ENCODE data around the gene RARG. TPM values are rescaled to one million over a fixed set of nuclear protein-coding genes. Genes with fewer than 3 reads are reported as not detected.
A peak's percentile ranks its signal among the peaks of the same experiment; 100 is the strongest.

Gene RARG
- total and polyA plus RNA-seq, 2 of the 4 experiments (the other 2 are of a cell fraction) = 7.9 to 30.9 TPM

- ChIA-PET POLR2A (ENCODE audit: unreplicated experiment) (no interaction called here), CTCF (interaction anchor here (1.0 to 1.7 kb wide), 4 partner anchors 8 to 124 kb away, joined by 3 to 5 read pairs (median 4); no protein-coding TSS in a partner anchor)
- no peak overlapping the region for H3K9ac ChIP-seq (ENCODE audit: low read depth, low read length)
- dilution Hi-C loops (cut with HindIII; ENCODE audit: low sequenced_read_pairs, unreplicated experiment) (no loop called here), intact Hi-C loops (cut with micrococcal nuclease) (loop anchor here (1.0 kb wide), 2 partner anchors 31 to 124 kb away; no protein-coding TSS in a partner anchor), in situ Hi-C loops (cut with MboI; ENCODE audit: low sequenced_read_pairs) (no loop called here)
- peaks cover 3 to 25% of the 10 kb centered on the region in 2 experiments; a peak in 2 of 4 replicates for H3K79me1 ChIP-seq (ENCODE audit: low read depth in 1 of 2, low read length in 2 of 2)
- H2AFZ ChIP-seq (replicated peaks; ENCODE audit: low read length, poor library complexity) = peak overlapping the region; percentile 65
- H3K18ac ChIP-seq (ENCODE audit: low read depth, low read length) = no peak overlapping the region
- TF ChIP-seq CTCF (conservative IDR thresholded peaks at IDR 0.05; ENCODE audit: low read depth, low read length) (peak; percentile 70), RCOR1 (IDR thresholded peaks at IDR 0.05; ENCODE audit: insufficient replicate concordance, low read length) (no peak), SMC3 (IDR thresholded peaks at IDR 0.05; ENCODE audit: low read depth, low read length) (peak; percentile 69), RFX5 (IDR thresholded peaks at IDR 0.05; ENCODE audit: low read depth, low read length) (no peak), RAD21 (IDR thresholded peaks at IDR 0.05; ENCODE audit: low read length) (peak; percentile 59)
- no peak overlapping the region for H2BK120ac ChIP-seq (ENCODE audit: low read depth, low read length)
- DNase-seq (peak; percentile 59), ATAC-seq (ENCODE audit: low read depth) (peak; percentile 90)
- no peaks in the 10 kb centered on the region; the same call in 1 of the 2 replicates for H3K4me1 ChIP-seq (ENCODE audit: control insufficient read depth, insufficient read depth, low read length)
- no peak overlapping the region for H2BK20ac ChIP-seq (ENCODE audit: low read depth, low read length)
- no peak overlapping the region for H3K4ac ChIP-seq (ENCODE audit: low read depth, low read length)
- peaks cover 37% of the 10 kb centered on the region for H3K36me3 ChIP-seq (ENCODE audit: control insufficient read depth, insufficient read depth, low read length)
- H3K23ac ChIP-seq (ENCODE audit: low read depth, low read length) = no peak overlapping the region
- peaks cover 14% of the 10 kb centered on the region for H3K9me1 ChIP-seq (ENCODE audit: insufficient read depth, low read length)
- H3K9me3 ChIP-seq (ENCODE audit: control insufficient read depth, insufficient read depth, low read length) = no peaks in the 10 kb centered on the region
- 36% methylated on average over 8 of the region's 14 CpGs; no CpG with 5 or more reads in 1 of the 2 experiments for WGBS, 2 experiments (ENCODE audit: extremely low coverage in 2 of 2, insufficient read length in 1 of 2)
- no peak overlapping the region for H3K14ac ChIP-seq (replicated peaks; ENCODE audit: low read depth, low read length)
- no peak overlapping the region for H4K91ac ChIP-seq (ENCODE audit: insufficient read depth, low read depth, low read length)
- no peaks in the 10 kb centered on the region for H4K20me1 ChIP-seq (ENCODE audit: insufficient read depth, low read length)
- no peak overlapping the region for H3K56ac ChIP-seq (ENCODE audit: extremely low read depth, insufficient read depth, low read length)
- no peak overlapping the region for H3K4me2 ChIP-seq (ENCODE audit: low read depth, low read length)
- H2BK5ac ChIP-seq (ENCODE audit: low read depth, low read length, poor library complexity, severe bottlenecking) = no peak overlapping the region
- H3K27ac ChIP-seq (ENCODE audit: insufficient read depth, low read length) = no peak overlapping the region
- peak overlapping the region; percentile 84 for H2AK9ac ChIP-seq (replicated peaks; ENCODE audit: low read depth, low read length, poor library complexity)
- no peak overlapping the region for H3K4me3 ChIP-seq (ENCODE audit: insufficient read depth, low read depth, low read length)
- peak overlapping the region; percentile 17; the same call in 1 of the 2 replicates for H2AK5ac ChIP-seq (ENCODE audit: low read depth, low read length)
- BruUV-seq (replicated peaks) = TSS peak; percentile 47
- H3K27me3 ChIP-seq (ENCODE audit: control insufficient read depth, insufficient read depth, low read length) = no peaks in the 10 kb centered on the region
- no peak overlapping the region; a peak in 1 of 4 replicates for H4K8ac ChIP-seq (ENCODE audit: low read depth in 2 of 2, low read length in 2 of 2)
- H2BK15ac ChIP-seq (ENCODE audit: low read depth, low read length) = no peak overlapping the region
- no peak overlapping the region for H4K5ac ChIP-seq (ENCODE audit: low read depth, low read length)
Measured at GRCh38 chr12:53190108-53190729, 41.8 kb downstream of the RARG start.
